NK-92 (cell line): ENCODE results near the gene NAA20.
"Not testable (repeated sequence)": the region's sequence is repeated elsewhere in the genome, so short reads cannot be mapped to it uniquely, and the experiment has no call there.

Experiments
- DNase-seq: peaks from one replicate; lab custom pipeline; 2025; ENCODE audit not compliant: unreplicated experiment; lab: John Stamatoyannopoulos, UW

NAA20 gene

DNA sequence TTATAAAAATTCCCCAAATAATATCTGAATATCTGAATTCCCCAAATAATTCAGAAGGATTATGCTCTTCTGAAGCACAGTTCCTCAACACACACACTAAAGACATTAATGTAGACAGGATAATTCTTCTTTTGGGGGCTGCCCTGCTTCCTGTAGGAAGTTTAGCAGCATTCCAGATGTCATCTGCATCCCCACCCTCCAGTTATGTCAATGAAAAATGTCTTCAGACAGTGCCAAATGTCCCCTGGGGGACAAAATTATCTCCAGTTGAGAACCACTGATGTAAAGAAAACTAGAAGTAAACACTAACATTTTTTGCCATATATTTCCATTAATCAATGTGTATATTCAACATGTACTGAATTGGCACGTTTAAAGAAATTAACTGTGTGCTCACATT, 25.9 kb upstream of the NAA20 start:
- DNase-seq, result no peak

DNA sequence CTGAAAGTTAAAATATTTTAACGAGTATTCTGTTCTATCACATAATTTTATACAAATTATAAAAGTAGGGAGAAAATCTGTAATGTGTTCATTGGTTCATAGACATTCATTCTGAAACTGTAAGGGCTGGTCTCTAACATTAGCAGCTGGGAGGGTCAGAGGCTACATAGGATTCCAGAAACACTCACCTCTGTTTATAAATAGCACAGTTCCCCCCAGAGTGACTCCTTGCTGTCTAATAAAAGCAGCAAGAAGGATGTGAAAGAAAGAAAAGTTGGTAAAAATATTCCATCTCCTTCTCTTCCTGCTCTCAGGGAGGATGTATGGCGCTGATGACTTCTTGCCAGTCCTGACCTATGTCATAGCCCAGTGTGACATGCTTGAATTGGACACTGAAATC, 25.3 kb upstream of the NAA20 start:
- no peak for DNase-seq

DNA sequence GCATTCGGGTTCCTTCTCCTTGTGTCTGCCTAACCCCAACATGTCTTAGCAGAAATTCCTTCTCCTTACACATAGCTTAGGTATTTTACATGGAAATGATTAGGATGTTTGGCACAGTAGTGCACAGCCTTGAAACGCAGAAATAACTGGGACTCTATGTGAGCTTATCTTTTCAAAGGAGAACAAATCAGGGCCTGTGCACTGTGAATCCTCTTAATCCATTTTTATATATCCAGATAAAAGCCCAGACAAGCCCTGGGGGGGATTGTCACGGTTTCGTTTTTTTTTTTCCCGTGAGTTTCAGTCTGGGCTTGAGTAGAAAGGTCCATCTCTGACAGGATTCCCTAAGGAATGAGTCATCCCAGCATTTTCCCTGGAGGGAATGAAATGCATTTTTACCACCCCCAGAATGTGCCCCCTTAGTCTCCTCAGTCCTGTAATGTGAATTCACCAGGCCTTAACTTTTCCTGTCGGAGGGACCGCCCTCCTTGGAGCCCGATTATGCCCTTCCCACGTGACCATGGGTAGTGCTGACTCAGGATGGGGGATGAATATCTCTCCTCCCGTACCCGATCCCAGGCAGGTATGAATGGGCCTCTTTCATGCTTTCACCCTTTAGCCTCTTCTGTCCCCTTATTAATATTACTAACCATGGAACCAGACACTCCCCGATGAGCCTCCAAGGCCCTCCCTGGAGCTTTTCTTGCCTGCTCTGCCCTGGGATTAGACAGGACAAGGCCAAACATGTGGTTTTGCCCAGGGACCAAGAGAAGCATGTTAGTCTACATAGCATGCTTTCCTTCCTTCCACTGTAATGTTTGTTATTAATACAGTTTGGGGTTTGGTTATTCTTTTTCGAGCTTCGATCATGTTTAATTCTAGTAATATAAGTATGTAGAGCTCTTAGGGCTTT, 23.9 kb upstream of the NAA20 start:
- no peak for DNase-seq

DNA sequence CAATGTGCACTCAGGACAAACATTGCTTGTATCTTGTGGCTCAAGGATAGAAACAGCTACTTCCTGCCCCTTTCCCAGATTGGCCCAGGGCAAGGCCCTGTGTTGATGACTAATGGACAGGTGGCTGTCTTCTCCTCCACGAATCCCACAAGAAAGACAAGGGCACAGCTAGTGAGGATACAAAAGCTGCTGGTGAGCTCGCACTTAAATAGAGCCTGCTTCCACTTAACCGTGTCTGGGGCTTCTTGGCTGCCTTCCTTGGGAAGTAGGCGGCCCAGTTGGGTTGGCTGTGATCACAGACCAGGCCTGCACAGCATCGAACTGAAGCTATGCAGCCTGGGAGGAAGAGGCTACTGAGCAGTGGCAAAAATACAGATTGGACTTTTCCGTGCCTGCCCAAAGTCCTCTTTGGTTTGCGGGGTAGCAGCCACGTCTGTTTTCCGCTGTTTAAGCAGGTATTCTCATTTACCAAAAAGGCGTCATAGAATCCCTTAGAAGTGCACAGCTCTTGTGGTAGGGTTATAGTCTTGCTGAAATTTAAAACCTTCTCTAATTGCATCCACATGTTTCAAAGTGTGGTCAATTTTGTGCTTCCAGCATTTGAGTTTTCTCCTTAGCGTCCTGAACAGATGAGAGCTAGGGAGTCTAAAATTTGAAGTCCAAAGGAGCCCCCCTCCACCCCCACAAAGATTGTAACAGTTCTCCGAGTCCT, 23.0 kb upstream of the NAA20 start:
- DNase-seq, result no peak

DNA sequence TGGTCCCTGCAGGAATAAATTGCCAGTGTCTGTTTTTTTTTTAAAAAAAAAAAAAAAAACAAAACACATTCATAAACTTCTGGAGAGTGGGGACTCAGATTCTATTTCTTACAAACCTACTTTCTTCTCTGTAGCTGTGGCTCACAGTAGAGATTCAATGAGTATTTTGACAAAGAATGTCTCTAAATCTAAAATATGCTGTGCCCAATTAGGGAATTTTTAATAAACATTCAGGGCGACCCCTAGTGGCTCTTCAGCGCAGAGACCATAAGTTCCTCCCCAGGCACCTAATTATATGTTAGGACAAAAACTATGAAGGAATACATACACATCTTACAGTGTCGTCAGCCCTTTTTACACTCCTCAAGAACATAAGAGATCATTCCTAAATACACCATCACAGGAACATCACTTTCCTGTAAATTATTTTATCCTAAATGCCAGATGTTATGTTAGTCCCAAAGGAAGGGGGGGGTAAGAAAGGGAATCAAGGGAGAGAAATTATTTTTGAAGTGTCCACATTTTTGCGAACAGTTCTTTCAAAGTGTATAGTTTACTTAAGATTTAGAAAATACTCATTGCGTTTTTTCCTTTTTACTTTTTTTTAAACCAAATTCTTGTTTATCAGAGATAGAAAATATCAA, 21.8 kb upstream of the NAA20 start:
- no peak for DNase-seq

DNA sequence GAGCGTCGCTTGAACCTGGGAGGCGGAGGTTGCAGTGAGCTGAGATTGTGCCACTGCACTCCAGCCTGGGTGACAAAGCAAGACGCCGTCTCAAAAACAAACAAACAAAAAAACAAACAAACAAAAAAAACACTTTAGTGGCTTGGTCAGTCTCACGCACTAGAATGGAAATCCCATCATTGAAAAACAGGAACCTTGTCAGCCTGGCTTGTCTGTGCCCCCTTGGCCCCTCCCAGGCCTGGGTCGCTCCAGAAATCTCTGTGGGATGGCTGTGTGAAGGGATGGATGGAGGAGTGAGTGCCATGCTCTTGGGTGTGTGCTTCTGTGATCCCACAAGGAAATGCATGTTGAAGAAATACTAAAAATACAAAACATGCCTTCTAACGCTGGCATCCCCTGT, 20.9 kb upstream of the NAA20 start:
- no peak for DNase-seq

DNA sequence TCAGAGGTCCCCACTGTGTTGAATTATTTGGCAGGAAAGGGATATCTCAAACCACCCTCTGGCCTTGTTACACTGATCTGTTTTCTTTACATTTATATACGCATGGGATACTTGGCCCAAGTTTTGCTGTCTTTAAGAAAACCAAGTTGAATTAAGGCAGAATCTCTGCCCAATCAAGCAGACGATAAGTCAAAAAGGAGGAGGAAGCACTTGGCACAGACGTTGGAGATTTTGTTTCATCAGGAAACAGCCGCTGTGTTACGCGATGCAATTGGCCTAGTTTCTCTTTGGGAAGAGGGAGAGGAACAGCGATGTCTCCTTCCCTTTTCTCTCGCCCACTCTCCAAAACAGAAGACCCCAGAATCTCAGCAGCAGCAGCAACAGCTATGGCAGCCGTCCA, 20.2 kb upstream of the NAA20 start:
- no peak for DNase-seq

DNA sequence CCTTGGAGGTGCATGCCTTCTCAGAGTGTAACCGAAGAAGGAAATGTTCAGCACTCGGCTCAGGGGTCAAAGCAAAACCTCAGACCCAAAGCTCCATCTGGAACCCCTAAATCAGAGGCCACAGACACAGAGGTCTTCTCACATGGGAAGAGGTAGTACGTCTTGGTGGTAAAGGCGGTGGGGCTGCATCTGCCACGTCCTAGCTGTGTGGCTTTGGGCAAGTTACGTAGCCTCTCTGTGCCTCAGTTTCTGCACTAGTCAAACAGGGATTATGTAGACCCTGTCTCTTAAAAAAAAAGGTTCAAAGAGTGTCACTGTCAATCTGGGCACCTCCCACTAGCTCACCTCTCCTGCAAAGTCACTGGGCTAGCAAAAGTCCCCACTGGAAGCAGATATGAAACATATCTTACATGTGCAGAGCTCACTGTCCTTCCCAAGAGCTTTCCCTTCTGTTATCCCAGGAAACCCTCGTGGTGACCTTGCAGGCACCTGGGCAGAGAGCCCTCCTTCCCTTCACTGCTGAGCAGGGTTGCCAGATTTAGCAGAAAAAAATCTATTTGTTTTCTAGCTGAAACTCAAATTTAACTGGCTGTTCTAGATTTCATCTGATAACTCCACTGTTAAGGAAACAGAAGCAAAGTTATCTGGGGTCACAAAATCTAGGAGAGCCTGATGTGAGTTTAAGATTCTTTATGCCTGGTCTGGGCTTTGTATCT, 18.0 kb upstream of the NAA20 start:
- DNase-seq, result no peak

DNA sequence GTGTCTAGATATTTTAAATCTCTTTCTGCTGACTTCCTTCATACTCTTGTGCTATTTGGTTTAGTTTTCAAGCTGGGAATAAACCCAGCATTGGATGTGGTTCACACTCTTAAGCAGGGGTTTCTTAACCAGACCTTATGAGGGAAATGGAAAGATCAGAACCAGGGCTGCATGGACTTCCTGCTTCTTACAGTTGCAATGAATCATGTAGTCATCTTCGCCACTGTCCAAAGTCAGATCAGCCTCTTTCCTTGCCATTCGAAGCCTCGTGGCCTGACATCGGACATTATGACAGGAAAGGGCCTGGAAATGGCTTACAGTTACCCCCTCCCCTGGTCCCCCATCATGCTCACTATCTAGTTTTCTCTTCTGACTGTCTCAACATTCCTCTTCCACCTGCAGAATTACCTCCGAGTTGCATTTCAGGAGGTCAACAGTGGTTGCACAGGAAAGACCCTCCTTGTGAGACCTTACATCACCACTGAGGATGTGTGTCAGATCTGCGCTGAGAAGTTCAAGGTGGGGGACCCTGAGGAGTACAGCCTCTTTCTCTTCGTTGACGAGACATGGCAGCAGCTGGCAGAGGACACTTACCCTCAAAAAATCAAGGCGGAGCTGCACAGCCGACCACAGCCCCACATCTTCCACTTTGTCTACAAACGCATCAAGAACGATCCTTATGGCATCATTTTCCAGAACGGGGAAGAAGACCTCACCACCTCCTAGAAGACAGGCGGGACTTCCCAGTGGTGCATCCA, 16.8 kb upstream of the NAA20 start:
- DNase-seq, result no peak

DNA sequence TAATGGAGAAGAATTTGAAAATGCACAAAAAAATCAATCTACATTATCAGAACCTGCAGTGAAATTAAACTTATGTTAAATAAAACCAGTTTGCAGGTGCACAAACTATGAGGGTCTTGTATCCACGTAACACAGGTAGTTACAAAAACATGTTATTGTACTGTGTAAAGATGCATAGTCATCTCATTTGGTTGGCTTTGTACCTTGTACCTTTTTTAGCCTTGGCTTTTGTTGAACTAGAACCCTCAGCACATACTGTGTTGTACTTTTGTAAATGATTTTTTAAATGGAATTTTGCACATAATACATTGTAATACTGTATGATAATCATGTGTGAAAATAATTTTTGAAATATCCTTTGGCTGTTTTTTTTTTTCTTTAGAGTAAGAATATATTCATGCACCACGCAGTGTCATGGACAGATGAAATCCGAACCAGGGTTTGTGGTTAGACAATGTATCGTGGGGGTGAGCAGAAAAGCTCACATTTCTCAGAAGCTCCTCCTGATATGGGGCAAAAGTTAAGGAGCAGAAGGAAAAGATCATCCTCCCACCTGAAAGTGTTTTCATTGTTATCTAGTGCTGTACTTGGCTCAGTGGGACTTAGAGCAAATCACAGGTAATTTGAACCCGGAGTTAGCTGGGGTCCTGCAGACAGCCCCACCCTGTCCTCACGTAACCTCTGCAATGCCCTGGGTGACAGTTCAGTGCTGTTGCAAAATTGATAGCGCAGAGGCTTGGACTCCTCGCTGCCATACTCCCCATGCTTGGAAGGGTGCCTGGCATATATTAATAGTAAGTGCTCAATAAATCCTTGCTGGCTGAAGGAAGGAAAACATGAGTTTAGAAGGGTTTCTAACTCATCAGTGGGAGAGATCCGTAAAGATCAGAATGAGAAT, 14.8 kb upstream of the NAA20 start:
- DNase-seq, result no peak

DNA sequence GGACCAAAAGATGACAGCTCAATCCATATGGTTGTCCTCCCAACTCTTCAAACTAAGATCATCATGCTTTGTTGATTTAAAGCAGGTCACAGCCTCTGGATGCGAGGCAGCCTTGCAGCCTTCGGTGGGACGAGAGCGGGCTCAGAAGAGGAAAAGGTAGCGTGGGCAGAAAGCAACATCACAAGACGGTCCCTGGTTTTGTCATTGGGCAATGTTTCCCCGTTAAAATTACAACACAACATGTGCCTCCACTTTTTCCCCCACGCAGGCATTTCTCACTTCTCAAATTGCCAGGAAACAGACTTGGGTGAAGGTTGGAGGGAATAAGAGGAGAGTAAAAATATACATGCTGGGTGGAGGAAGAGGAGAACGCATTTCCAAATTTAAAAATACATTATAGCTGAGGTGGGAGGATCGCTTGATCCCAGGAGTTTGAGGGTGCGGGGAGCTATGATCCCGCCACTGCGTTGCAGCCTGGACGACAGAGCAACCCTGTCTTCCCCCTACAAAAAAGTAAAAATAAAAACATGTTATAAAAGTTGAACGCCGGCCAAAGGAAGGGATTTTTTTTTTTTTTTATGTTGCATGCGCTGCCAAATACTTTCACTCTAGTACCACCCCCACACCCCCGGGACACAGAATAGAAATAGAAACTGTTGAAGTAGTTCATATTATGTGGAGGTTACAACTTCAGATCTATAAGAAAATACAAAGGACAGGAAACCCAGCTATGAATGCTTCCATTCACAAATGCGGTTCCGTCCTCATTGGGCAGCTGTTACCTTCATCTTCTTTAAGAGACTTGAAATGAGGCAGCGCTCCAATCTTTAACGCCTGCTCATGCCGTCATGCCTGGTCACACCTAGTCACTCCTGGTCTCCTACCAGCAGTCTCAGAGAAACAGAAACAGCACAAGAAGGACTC, 13.9 kb upstream of the NAA20 start:
- DNase-seq, result no peak

DNA sequence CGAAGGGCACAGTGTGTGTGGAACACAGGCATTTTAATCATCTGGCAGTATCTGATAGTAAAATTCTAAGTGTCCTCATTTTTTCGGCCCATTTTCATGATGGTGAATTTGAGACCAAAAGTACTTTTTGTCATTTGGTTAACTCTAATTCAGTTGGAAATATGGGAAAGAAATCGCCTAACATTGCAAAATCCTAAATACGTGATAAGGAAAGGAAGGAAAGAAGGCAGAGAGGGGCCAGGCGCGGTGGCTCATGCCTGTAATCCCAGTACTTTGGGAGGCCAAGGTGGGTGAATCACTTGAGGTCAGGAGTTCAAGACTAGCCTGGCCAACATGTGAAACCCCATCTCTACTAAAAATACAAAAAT, 13.2 kb upstream of the NAA20 start:
- DNase-seq, result not testable (repeated sequence)

DNA sequence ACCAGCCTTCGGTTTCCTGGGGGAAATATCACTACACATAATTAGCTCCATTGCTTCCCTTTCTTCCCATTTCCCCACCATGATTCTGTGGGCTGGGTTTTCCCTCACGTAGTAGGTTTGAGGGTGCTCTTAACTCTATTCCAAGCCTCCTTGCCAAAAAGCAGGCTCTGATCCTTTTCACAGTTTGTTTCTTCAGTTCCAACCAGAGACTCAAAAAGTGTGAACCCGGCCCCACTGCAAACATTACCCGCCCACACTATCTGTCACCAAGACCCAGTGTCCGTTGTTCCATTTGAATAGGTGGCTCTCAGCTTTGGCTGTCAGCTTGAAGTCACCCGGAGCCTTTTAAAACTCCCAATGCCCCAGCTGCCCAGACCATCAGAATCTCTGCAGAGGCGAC, 11.8 kb upstream of the NAA20 start:
- no peak for DNase-seq

DNA sequence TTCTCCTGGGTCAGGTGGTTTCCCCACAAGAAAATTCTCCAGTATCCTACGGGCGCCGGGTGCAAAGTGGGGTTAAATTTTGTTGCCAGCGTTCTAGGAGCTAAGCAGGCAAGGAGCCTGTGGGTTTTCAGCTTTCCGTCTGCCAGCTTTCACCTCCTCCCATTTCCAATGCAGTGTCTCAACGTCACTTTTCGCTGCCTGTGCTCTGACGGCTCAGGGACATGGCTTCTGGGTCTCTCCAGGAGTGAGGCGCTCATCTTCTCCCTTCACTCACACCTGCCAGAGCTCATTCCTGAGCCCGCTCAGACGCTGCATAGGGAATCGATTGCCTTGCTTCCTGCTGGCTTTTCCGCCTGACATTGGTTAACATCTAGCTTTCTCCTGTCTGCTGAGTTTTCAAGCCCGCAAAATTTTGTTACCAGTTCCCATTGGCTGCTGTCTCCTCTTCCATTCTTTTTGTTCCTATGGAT, 7.3 kb upstream of the NAA20 start:
- DNase-seq, result no peak

DNA sequence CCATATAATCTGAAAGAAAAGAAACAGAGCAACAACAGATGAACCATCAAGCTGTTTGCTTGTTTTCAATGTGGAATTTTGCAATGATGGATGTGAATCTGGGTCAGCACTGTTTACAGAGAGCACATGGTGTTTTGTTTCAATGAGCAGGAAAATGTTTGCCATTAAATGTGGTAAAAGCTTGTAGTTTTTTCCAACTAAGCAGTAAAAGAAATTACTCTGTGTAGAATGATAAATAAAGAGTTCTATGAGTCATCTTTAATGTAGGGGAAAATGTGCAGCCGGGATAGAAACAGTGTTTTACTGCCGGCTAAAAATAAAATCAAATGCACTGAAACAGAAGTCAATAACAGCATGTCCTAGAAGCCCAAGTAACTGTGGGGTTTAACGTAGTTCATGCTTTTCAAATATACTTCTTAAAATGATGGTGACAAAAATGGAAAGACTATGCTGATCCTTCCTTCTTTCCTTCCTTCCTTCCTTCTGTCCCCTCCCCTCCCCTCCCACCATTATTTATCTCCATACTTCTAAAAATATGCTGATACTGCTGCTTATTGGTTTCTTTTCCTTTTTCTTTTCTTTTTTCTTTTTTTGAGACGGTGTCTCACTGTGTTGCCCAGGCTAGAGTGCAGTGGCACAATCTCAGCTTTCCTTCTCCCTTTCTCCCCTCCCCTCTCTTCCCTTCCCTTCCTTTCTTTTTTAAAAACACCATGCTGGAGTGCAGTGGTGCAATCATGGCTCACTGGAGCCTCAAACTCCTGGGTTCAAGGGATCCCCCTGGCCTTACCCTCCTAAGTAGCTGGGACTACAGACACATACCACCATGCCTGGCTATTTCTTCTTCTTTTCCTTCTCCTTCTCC, 6.3 kb upstream of the NAA20 start:
- no peak for DNase-seq

DNA sequence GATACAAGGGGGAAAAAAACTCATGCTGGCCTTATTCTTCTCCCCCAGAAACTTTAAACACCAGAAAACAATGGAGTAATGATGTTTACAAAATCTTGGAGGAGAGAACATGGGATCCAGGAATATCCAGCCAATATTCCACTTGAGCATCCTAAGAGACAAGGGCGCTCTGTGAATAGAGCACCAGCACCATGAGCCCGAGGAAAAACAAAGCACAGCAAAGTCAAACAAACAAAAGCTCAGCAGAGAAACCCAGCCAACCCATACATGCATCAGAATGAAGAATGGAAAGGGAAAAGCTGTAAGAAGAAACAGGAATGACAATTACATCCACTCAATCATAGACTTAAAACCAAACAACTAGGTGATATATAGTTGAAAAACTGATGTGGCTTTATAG, 4.6 kb upstream of the NAA20 start:
- DNase-seq, result no peak

DNA sequence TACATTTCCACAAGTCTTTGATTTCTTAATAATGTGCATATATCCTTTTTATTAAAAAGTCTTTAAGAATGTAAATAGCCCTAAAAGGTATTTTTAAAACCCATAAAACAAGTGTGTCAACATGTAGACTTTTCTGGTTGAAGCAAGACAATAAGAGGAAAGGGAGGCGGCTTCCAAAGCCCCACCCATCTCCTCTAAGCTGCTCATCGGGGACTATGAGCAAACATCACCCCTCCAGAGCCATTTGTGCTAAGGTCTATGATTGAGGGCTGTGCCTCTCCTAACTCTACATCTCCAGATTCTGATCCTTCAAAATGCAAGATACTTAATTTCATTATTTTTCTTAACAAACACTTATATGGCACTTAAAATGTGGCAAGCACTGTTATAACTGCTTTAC, 2.5 kb upstream of the NAA20 start:
- no peak for DNase-seq

DNA sequence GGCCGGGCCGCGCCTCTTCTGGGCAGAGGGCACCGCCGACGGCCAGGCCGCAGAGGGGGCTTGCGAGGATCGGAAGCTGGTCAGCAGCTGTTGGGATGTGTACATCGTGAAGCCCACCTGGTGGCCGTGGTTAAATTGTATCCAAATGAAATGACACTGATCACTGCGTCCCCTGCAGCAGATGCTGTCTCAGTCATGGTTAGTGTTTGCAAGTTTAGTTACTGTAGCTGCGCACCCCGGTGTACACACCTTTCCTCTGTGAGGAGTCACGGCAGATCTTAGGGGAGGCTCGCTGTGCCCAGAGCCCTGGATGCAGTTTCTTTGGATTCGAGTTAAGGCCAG, 653 bp downstream of the NAA20 start:
- DNase-seq, result no peak
